Activated CD8-positive, alpha-beta T cell treated with anti-CD3 and anti-CD28 coated beads for 36 hours (primary cell): ENCODE results near the gene SLC44A1. TPM values are rescaled to one million over a fixed set of nuclear protein-coding genes. Genes with fewer than 3 reads are reported as not detected.

Source experiments
- ATAC-seq: fragments of 200-7000 bp; cut with Tn5 transposase; one replicate; pipeline ENCODE4 v1.10.0; 2021; ENCODE audit warnings: mild to moderate bottlenecking, moderate library complexity
- CTCF ChIA-PET: fragments of 350-600 bp; sonication (Branson Sonifier 250); formaldehyde crosslinking; loops from one replicate; lab custom pipeline; 2021; ENCODE audit warnings: antibody characterized with exemption; lab: Charles Lee
- POLR2A ChIA-PET: fragments of 350-600 bp; sonication (Branson Sonifier 250); formaldehyde crosslinking; loops from one replicate; lab custom pipeline; 2021; ENCODE audit warnings: antibody characterized with exemption; lab: Charles Lee
- DNase-seq: peaks from one replicate; pipeline ENCODE4 v3.0.0-alpha.2; 2020
- H3K27ac Mint-ChIP-seq: one replicate; pipeline ENCODE4 v1.8.0; 2021; ENCODE audit warnings: mild to moderate bottlenecking, mixed read lengths
- H3K27me3 Mint-ChIP-seq: one replicate; pipeline ENCODE4 v1.8.0; 2021; ENCODE audit warnings: mixed read lengths
- H3K36me3 Mint-ChIP-seq: one replicate; pipeline ENCODE4 v1.8.0; 2021; ENCODE audit warnings: low read depth, mixed read lengths
- H3K4me1 Mint-ChIP-seq: one replicate; pipeline ENCODE4 v1.8.0; 2021; ENCODE audit warnings: low read depth, mixed read lengths
- H3K4me3 Mint-ChIP-seq: one replicate; pipeline ENCODE4 v1.8.0; 2021; ENCODE audit warnings: mild to moderate bottlenecking, moderate library complexity, mixed read lengths
- H3K9me3 Mint-ChIP-seq: one replicate; pipeline ENCODE4 v1.8.0; 2021; ENCODE audit warnings: mixed read lengths
- intact Hi-C: fragments of 100-400 bp; cut with micrococcal nuclease; formaldehyde crosslinking; loops from one replicate; pipeline ENCODE4 v1.10.0; 2022
- total RNA-seq, 2 experiments: library from RNA; stranded (reverse); gene quantifications; one replicate each; pipeline ENCODE4 v1.2.3, GENCODE V29; 2021
- TF ChIP-seq, protein P1 (sequence below): fragments of 200-600 bp; IDR thresholded peaks from one replicate; pipeline ENCODE4 v1.8.0; 2022; ENCODE audit warnings: antibody characterized with exemption, mild to moderate bottlenecking

Gene SLC44A1
- total RNA-seq, 2 experiments from 2014 or later, result 7.2 to 8.3 TPM

DNA sequence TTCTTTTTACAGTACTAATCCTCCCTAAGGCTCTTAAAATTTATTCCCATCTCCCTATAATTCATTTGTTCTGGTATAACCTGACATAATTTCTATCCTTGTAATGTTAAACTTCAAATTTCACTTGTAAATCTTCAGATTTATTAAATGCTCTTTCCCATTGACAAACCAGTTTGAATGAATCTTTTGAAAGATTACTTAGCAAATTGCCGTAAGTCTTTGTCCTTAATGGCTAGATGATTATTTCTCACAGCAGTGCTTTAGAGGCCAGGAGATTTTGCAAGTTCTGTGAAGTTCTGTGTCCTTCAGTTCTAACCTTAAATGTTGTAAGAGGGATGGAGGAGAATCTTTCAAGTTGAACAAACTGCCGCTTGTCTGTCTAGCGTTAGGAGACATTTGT, 4.2 kb downstream of the SLC44A1 start:
- POLR2A ChIA-PET, result no interaction called here
- DNase-seq (no peak), ATAC-seq (no peak)
- peaks cover 11% of the 10 kb centered on the region for H3K4me1 Mint-ChIP-seq
- CTCF ChIA-PET, result no interaction called here
- no peaks in the 10 kb centered on the region for H3K36me3 Mint-ChIP-seq
- H3K27me3 Mint-ChIP-seq, result peaks cover 7% of the 10 kb centered on the region
- H3K9me3 Mint-ChIP-seq, result no peaks in the 10 kb centered on the region
- no peak overlapping the region for H3K27ac Mint-ChIP-seq
- H3K4me3 Mint-ChIP-seq, result no peak overlapping the region
- TF ChIP-seq, protein P1, sequence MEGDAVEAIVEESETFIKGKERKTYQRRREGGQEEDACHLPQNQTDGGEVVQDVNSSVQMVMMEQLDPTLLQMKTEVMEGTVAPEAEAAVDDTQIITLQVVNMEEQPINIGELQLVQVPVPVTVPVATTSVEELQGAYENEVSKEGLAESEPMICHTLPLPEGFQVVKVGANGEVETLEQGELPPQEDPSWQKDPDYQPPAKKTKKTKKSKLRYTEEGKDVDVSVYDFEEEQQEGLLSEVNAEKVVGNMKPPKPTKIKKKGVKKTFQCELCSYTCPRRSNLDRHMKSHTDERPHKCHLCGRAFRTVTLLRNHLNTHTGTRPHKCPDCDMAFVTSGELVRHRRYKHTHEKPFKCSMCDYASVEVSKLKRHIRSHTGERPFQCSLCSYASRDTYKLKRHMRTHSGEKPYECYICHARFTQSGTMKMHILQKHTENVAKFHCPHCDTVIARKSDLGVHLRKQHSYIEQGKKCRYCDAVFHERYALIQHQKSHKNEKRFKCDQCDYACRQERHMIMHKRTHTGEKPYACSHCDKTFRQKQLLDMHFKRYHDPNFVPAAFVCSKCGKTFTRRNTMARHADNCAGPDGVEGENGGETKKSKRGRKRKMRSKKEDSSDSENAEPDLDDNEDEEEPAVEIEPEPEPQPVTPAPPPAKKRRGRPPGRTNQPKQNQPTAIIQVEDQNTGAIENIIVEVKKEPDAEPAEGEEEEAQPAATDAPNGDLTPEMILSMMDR, result no peak
- intact Hi-C loops, result loop anchor here (10.0 kb wide), 1 partner anchor 166 kb away; no protein-coding TSS in a partner anchor

DNA sequence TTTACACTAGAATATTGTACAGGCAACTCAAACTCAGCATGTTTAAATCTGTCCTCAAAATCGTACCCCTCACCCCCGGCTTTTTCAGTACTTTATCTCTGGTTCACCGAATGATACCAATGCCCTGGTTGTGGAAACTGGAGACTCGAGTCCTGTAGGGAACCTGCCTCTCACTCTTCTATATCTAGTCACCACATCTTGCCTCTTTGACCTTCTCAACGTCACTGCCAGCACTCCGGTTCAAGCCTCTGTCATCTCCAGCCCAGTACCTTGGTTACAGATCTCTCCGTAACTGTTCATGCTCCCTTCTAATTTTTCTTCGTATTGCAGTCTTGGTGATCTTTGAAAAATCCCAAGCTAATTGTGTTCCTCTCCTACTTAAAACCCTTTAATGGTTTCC, 6.7 kb downstream of the SLC44A1 start:
- Mint-ChIP-seq H3K9me3 (no peaks in the 10 kb centered on the region), H3K27me3 (peaks cover 6% of the 10 kb centered on the region), H3K4me1 (peaks cover 2% of the 10 kb centered on the region), H3K4me3 (no peak overlapping the region), H3K36me3 (no peaks in the 10 kb centered on the region), H3K27ac (no peak overlapping the region)
- TF ChIP-seq, protein P1, result no peak
- ChIA-PET POLR2A (no interaction called here), CTCF (no interaction called here)
- ATAC-seq, result no peak
- DNase-seq, result no peak
- intact Hi-C loops, result no loop called here

DNA sequence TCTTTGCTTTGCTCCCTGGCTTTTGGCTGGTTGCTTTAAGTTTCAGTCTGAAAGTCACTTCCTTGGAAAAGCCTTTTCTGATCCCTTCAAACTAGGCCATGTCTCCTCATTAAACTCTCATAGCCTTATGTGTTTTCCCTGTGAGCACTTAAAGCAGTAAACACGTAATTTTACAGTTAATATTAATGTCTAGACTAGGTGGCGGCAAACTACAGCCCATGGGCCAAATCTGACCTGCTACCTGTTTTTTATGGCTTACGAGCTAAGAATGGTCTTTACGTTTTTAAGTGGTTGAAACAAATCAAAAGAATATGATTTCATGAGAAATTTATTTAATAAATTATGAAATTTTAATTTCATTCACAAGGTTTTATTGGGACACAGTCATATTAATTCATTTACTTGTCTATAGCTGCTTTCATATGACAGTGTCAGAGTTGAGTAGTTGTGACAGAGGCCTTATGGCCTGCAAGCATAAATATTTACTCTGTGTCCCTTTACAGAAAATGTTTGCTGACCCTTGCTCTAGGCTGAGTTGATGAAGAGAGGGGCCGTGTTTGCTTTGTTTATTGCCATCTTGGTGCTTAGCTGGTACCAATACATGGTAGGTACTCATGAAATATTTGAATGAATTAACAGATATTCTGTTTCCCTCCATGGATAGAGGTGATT, 7.4 kb downstream of the SLC44A1 start:
- POLR2A ChIA-PET, result interaction anchor here (0.6 kb wide), 1 partner anchor 33 kb away, joined by 3 read pairs; no protein-coding TSS in a partner anchor
- CTCF ChIA-PET, result interaction anchor here (1.2 kb wide), 1 partner anchor 389 kb away, joined by 3 read pairs; no protein-coding TSS in a partner anchor
- Mint-ChIP-seq H3K27me3 (peaks cover under 1% of the 10 kb centered on the region), H3K4me3 (no peak overlapping the region), H3K36me3 (no peaks in the 10 kb centered on the region), H3K27ac (no peak overlapping the region), H3K9me3 (no peaks in the 10 kb centered on the region), H3K4me1 (no peaks in the 10 kb centered on the region)
- ATAC-seq (no peak), DNase-seq (no peak)
- TF ChIP-seq, protein P1, result no peak
- intact Hi-C loops, result no loop called here

DNA sequence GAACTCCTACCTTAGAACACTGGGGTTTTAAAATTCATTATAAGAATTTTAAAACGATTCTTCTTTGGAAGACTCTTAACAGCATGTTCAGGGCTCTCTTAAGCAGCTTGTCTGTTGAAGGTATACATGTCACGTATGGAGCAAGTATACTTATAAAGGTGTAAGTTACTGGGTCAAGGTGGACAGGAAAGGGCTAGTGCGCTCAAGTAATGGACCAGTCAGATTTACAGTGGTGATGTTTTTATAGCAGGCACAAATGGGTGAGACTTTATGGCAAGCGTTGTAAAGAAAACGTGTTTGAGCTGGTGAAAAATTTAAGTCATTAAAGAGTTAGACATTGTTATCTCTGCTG, 7.9 kb downstream of the SLC44A1 start:
- Mint-ChIP-seq H3K4me1 (no peaks in the 10 kb centered on the region), H3K36me3 (no peaks in the 10 kb centered on the region), H3K27ac (no peak overlapping the region), H3K9me3 (no peaks in the 10 kb centered on the region), H3K27me3 (no peaks in the 10 kb centered on the region), H3K4me3 (no peak overlapping the region)
- DNase-seq, result no peak
- ChIA-PET CTCF (interaction anchor here (1.2 kb wide), 1 partner anchor 389 kb away, joined by 3 read pairs; no protein-coding TSS in a partner anchor), POLR2A (interaction anchor here (0.6 kb wide), 1 partner anchor 32 kb away, joined by 3 read pairs; no protein-coding TSS in a partner anchor)
- intact Hi-C loops, result no loop called here
- TF ChIP-seq, protein P1, result no peak
- no peak for ATAC-seq

DNA sequence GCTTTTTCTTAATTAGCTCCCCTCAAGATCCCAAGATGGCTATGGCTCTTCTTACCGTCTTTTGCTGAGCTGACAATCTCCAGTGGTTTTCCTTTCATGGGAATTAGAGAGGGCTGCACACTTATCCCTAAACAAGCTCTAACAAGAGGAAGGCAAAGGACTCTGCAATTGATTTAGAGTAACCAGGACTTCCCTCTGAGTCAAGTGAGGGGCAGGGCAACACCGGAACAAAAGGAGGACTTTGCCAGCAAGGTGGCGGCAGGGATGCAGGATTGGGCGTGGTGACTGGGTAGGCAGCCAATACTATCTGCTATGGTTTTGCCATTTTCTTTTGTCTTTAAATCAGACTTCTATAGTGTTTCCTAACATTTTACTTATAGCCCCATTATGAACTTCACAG, 9.8 kb downstream of the SLC44A1 start:
- no peaks in the 10 kb centered on the region for H3K27me3 Mint-ChIP-seq
- TF ChIP-seq, protein P1, result no peak
- POLR2A ChIA-PET, result no interaction called here
- CTCF ChIA-PET, result no interaction called here
- no peaks in the 10 kb centered on the region for H3K36me3 Mint-ChIP-seq
- H3K4me3 Mint-ChIP-seq, result no peak overlapping the region
- ATAC-seq (no peak), DNase-seq (no peak)
- H3K9me3 Mint-ChIP-seq, result no peaks in the 10 kb centered on the region
- no peak overlapping the region for H3K27ac Mint-ChIP-seq
- intact Hi-C loops, result no loop called here
- H3K4me1 Mint-ChIP-seq, result peaks cover 2% of the 10 kb centered on the region
